GM12801 (cell line): ENCODE results near the gene DNAAF6.

Experiments used
- TF ChIP-seq, protein P1 (sequence below): IDR thresholded peaks from one replicate; pipeline ENCODE4 v1.5.1; 2011; ENCODE audit warnings: control low read depth; ENCODE audit not compliant: insufficient read length; ENCODE audit errors: extremely low read depth

The DNAAF6 gene

DNA sequence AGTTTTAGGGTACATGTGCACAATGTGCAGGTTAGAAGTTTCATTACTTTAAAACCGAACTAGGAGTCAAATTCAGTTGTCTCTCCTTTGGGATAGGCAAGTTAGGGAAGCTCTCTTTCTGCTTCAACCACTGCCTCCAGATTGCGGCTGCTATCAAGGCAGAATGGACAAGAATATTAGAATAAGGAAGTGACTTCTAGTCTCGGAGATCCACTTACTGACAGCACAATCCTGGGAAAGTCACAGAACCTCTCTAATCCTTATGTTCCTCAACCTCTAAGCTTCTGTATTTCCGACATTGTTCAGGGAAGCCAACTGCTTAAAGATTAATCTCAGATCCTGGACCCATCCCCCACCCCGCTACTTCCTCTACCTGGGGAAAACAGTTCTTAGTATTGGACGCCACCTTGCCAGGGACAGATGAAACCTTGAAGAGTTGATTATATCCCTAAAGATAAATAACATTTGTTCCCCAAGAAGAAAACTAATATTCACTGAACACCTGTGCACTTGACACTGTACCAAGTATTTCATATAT lies 2.3 kb upstream of the DNAAF6 start:
- TF ChIP-seq, protein P1, sequence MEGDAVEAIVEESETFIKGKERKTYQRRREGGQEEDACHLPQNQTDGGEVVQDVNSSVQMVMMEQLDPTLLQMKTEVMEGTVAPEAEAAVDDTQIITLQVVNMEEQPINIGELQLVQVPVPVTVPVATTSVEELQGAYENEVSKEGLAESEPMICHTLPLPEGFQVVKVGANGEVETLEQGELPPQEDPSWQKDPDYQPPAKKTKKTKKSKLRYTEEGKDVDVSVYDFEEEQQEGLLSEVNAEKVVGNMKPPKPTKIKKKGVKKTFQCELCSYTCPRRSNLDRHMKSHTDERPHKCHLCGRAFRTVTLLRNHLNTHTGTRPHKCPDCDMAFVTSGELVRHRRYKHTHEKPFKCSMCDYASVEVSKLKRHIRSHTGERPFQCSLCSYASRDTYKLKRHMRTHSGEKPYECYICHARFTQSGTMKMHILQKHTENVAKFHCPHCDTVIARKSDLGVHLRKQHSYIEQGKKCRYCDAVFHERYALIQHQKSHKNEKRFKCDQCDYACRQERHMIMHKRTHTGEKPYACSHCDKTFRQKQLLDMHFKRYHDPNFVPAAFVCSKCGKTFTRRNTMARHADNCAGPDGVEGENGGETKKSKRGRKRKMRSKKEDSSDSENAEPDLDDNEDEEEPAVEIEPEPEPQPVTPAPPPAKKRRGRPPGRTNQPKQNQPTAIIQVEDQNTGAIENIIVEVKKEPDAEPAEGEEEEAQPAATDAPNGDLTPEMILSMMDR: no peak

DNA sequence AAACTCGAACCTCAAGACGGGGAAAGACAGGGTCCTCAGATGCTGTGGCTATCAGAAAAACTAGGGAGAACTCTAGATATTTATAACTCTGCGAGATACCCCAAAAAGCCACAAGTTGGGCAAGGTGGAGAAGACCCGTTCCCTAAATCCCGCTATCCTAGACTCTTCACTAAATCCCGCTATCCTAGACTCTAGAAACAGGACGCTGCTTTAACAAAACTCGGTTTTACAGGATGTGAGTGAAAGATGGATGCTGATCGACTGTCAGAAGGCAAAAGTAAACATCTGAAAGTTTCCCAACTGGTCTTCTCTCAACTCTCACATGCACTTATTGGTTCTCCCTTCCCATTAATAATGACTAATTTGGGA lies 270 bp downstream of the DNAAF6 start:
- TF ChIP-seq, protein P1: no peak

DNA sequence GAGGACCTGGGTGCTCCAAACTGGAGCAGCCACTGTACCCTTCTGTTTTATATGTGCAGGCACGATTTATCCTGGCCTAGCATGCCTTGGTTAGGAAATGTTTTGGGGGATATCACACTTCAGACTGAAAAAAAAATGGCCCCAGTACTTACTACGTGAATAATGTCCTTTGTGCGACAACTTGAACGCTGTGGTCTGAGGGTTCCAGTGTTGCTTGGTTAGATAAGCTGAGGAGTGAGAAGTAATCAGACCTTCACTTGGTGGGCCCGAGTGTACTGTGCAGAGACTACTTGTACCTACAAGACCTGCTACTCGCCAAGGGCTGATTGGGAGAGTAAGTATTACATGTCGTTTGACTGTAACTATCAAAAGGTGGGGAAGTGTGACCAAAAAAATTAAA lies 678 bp downstream of the DNAAF6 start:
- TF ChIP-seq, protein P1: no peak

DNA sequence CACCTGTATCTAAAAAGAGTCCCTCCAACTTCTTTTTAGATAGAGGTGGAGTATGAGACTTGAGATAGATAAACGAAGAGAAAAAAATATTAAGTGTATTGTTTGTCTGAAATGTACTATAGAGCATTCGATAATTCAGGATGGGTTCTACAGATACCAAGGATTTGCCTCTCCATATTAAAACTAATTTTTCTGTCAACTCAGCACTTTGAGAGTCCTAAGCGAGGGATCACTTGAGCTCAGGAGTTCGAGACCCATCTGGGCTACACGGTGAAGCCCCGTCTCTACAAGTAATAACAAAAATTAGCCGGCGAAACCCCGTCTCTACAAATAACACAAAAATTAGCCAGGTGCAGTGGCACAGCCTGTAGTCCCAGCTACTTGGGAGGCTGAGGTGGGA lies 1.5 kb downstream of the DNAAF6 start:
- TF ChIP-seq, protein P1: no peak

DNA sequence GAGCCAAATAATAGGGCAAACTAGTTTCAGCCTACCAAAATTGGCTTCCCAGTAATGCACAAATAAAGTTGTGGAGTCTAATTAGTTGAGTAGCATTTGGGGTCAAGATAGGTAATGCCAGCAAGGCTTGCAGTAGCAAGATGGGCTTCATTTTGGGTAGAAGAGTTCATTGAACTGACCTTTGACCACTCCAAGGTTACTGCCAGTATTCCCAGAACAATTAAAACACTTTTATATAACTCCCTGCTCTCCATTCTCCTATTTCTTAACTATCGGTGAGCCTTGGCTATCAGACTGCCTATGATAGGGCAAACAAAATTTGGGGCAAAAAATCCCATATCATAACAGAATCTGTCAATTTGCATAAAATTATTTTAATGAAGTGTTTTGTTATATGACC lies 7.1 kb downstream of the DNAAF6 start:
- TF ChIP-seq, protein P1: no peak

DNA sequence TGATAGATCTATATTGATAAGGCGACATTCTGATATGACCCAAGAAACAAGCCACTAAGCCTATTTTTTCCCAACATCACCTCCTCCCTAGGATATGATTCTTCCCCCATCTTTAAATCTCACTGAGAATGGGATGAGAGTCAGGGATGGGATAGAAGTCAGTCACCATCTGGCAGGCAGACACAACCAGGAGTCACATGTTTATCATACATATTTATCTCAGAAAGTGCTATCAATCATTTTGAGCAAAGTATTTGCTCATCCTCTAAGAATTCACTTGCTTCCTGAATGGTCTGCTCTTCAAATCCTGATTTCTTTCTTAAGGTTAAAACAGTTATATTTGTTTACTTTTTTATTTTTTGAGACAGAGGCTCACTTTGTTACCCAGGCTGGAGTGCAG lies 20.3 kb downstream of the DNAAF6 start:
- TF ChIP-seq, protein P1: no peak

DNA sequence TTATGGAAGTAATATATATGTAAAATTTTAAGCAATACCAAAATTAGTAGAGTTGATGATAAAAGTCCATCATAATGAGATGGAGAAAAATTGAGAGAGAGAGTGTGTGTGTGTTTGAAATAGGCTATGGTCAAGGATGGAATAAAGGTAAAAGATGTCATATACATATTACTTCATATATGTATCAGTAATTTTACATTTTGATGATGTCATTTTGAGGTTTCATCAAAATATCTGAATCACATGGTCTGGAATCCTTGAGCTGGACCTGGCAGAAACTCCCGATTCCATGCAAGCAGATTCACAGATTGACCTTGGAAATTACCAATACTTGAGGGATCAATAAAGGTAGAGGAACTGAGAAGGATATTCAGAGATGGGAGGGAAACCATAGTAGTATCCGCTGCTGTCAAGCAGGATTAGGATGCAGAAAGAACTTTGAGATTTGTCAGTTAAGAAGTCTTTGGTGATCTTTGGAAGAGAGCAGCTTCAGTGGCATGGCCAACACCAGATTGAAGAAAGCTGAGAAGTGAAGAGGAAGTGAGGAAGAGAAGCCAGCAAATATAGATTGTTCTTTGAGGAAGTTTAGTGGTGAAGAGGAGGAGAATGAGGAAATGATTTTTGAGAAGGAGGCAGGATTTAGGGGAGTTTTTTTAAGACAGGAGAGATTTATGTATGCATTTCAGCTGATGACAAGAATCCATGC lies 21.5 kb downstream of the DNAAF6 start:
- TF ChIP-seq, protein P1: no peak

DNA sequence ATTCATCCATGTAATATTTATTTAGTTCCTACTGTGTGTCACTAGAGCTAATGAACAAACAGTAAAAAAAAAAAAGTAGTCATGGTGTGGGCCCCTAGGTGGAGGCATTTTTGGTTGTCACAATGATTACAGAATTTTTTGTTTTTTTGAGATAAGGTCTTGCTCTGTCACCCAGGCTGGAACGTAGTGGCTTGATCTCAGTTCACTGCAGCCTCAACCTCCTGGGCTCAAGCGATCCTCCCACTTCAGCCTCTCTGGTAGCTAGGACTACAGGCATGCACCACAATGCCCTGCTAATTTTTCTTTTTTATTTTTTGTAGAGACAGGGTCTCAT lies 22.0 kb downstream of the DNAAF6 start:
- TF ChIP-seq, protein P1: no peak
